HepG2 (cell line): ENCODE results near the gene NTN3. TPM values are rescaled to one million over a fixed set of nuclear protein-coding genes. Genes with fewer than 3 reads are reported as not detected.

Experiments used
- FOXA1 ChIP-seq, 2 experiments: fragments of 450-650 bp in 1 of 2; sonication (generic) in 1 of 2; formaldehyde crosslinking in 1 of 2; IDR thresholded peaks; 2 replicates each; pipeline versions ENCODE4 v1.4.0 to v1.6.1; 2016 to 2020; ENCODE audit warnings: missing genetic modification reagents in 1 of 2
- FOXC1 ChIP-seq: sonication (generic); formaldehyde crosslinking; IDR thresholded peaks from 2 replicates; pipeline ENCODE4 v1.8.0; 2022; ENCODE audit warnings: mild to moderate bottlenecking, missing genetic modification reagents, borderline replicate concordance
- HBP1 ChIP-seq: IDR thresholded peaks from 2 replicates; pipeline ENCODE4 v1.6.1; 2016; ENCODE audit warnings: low read depth, control low read depth
- JUNB ChIP-seq: sonication (generic); formaldehyde crosslinking; IDR thresholded peaks from 2 replicates; pipeline ENCODE4 v1.8.0; 2022; ENCODE audit warnings: missing genetic modification reagents, mild to moderate bottlenecking, borderline replicate concordance
- MTERF4 ChIP-seq: sonication (generic); formaldehyde crosslinking; IDR thresholded peaks from 2 replicates; pipeline ENCODE4 v1.8.0; 2023; ENCODE audit warnings: mild to moderate bottlenecking, missing genetic modification reagents
- NFKB2 ChIP-seq: sonication (generic); formaldehyde crosslinking; IDR thresholded peaks from 2 replicates; pipeline ENCODE4 v1.4.0; 2020; ENCODE audit warnings: missing genetic modification reagents, borderline replicate concordance
- NR1H2 ChIP-seq: sonication (generic); formaldehyde crosslinking; IDR thresholded peaks from 2 replicates; pipeline ENCODE4 v1.8.1; 2022; ENCODE audit warnings: low read depth, missing genetic modification reagents, borderline replicate concordance
- PRDM4 ChIP-seq: sonication (generic); formaldehyde crosslinking; IDR thresholded peaks from 2 replicates; pipeline ENCODE4 v1.9.0; 2021; ENCODE audit warnings: missing genetic modification reagents, borderline replicate concordance
- SKI ChIP-seq: fragments of 450-650 bp; IDR thresholded peaks from one replicate; pipeline ENCODE4 v1.6.1; 2018; ENCODE audit warnings: mild to moderate bottlenecking; ENCODE audit not compliant: partially characterized antibody
- SP1 ChIP-seq, 2 experiments: fragments of 450-650 bp in 1 of 2; sonication (generic) in 1 of 2; formaldehyde crosslinking in 1 of 2; IDR thresholded peaks; 2 replicates each; pipeline versions ENCODE4 v1.4.0 to v1.6.1; 2016 to 2020; ENCODE audit warnings: missing genetic modification reagents in 1 of 2
- TBX2 ChIP-seq: sonication (generic); formaldehyde crosslinking; IDR thresholded peaks from 2 replicates; pipeline ENCODE4 v1.5.0; 2020; ENCODE audit warnings: missing genetic modification reagents, mild to moderate bottlenecking, borderline replicate concordance
- TOPORS ChIP-seq: sonication (generic); formaldehyde crosslinking; IDR thresholded peaks from 2 replicates; pipeline ENCODE4 v1.8.0; 2023; ENCODE audit warnings: mild to moderate bottlenecking, missing genetic modification reagents
- ZBTB44 ChIP-seq: sonication (generic); formaldehyde crosslinking; IDR thresholded peaks from 2 replicates; pipeline ENCODE4 v1.4.0; 2020; ENCODE audit warnings: missing genetic modification reagents
- ZC3H4 ChIP-seq: sonication (generic); formaldehyde crosslinking; IDR thresholded peaks from 2 replicates; pipeline ENCODE4 v1.4.0; 2020; ENCODE audit warnings: missing genetic modification reagents, borderline replicate concordance
- ZKSCAN8 ChIP-seq: IDR thresholded peaks from 2 replicates; pipeline ENCODE4 v1.6.1; 2016; ENCODE audit warnings: borderline replicate concordance, missing genetic modification reagents, missing compliant biosample characterization
- ZNF10 ChIP-seq: sonication (generic); formaldehyde crosslinking; IDR thresholded peaks from 2 replicates; pipeline ENCODE4 v1.4.0; 2020; ENCODE audit warnings: mild to moderate bottlenecking, low read depth, missing genetic modification reagents, borderline replicate concordance
- ZNF101 ChIP-seq: sonication (generic); formaldehyde crosslinking; IDR thresholded peaks from 2 replicates; pipeline ENCODE4 v1.4.0; 2020; ENCODE audit warnings: mild to moderate bottlenecking, low read depth, missing genetic modification reagents, borderline replicate concordance
- ZNF275 ChIP-seq: sonication (generic); formaldehyde crosslinking; IDR thresholded peaks from 2 replicates; pipeline ENCODE4 v1.8.0; 2022; ENCODE audit warnings: missing genetic modification reagents, mild to moderate bottlenecking, inconsistent platforms, borderline replicate concordance
- ZNF431 ChIP-seq: sonication (generic); formaldehyde crosslinking; IDR thresholded peaks from 2 replicates; pipeline ENCODE4 v1.9.0; 2022; ENCODE audit warnings: missing genetic modification reagents, low read depth, mild to moderate bottlenecking, borderline replicate concordance
- ZNF724P ChIP-seq: sonication (generic); formaldehyde crosslinking; IDR thresholded peaks from 2 replicates; pipeline ENCODE4 v1.8.0; 2022; ENCODE audit warnings: missing genetic modification reagents, borderline replicate concordance
- polyA plus RNA-seq, 8 experiments: library from polyadenylated mRNA; depleted of rRNA in 3 of 8; stranded (reverse) in 7 of 8; unstranded in 1 of 8; fragments of >200 nt; fragmentation: Illumina TruSeq in 4 of 8; extraction: Trizol in 4 of 8; gene quantifications; 2 replicates each; pipeline versions ENCODE4 v1.2.1 to v1.2.3, GENCODE V29; 2011 to 2016; ENCODE audit warnings: low read depth in 4 of 8, missing spikeins in 1 of 8, mixed read lengths in 1 of 8; ENCODE audit not compliant: insufficient read depth in 1 of 8
- total RNA-seq, 5 experiments: library from RNA; depleted of rRNA; stranded (reverse); fragments of >200 nt; fragmentation: Illumina TruSeq; extraction: Trizol; gene quantifications; 2 replicates each; pipeline ENCODE4 v1.2.3, GENCODE V29; 2016; ENCODE audit warnings: low read depth in 1 of 5

Gene NTN3
- total and polyA plus RNA-seq, 2 of the 13 experiments (the other 11 are each of a cell fraction or from before 2014, with no cell fraction given): 0.09 to 0.20 TPM

GRCh38 chr16:2484898-2485508 is 13.9 kb downstream of the NTN3 start (continued):
- TF ChIP-seq ZNF275 (CRISPR knock-in tag): no peak
- no peak for TF ChIP-seq ZKSCAN8 (CRISPR knock-in tag)
- TF ChIP-seq NFKB2 (CRISPR knock-in tag): no peak
- peak; percentile 93 for TF ChIP-seq SKI
- no peak for TF ChIP-seq FOXA1 (IDR thresholded peaks at IDR 0.05)
- TF ChIP-seq FOXA1 (CRISPR knock-in tag; IDR thresholded peaks at IDR 0.05): peak; percentile 83
- TF ChIP-seq PRDM4 (CRISPR knock-in tag): no peak
- TF ChIP-seq SP1 (IDR thresholded peaks at IDR 0.05): no peak
- TF ChIP-seq SP1 (CRISPR knock-in tag; IDR thresholded peaks at IDR 0.05): peak; percentile 31; the same call in 1 of the 2 replicates
- 0 out of 2 replicates have a peak, but pooled peaks have one; percentile 33 for TF ChIP-seq TOPORS (CRISPR knock-in tag)
- TF ChIP-seq FOXC1 (CRISPR knock-in tag): peak; percentile 37; the same call in 1 of the 2 replicates
- no peak for TF ChIP-seq ZNF101 (CRISPR knock-in tag)
- TF ChIP-seq ZNF724P (CRISPR knock-in tag): no peak
- TF ChIP-seq NR1H2: no peak
- no peak for TF ChIP-seq HBP1 (CRISPR knock-in tag)
- TF ChIP-seq ZC3H4 (CRISPR knock-in tag): no peak
- TF ChIP-seq ZNF10 (CRISPR knock-in tag): no peak
- TF ChIP-seq TBX2 (CRISPR knock-in tag): peak; percentile 97
- no peak for TF ChIP-seq MTERF4 (CRISPR knock-in tag)
- no peak for TF ChIP-seq JUNB (CRISPR knock-in tag)
- TF ChIP-seq ZNF431 (CRISPR knock-in tag): no peak; the same call in 1 of the 2 replicates
- no peak for TF ChIP-seq ZBTB44 (CRISPR knock-in tag)
